IMR-90 (cell line): ENCODE results near the gene PRKAG2.

Experiments used
- BHLHE40 ChIP-seq: fragments of 150-350 bp; IDR thresholded peaks from 2 replicates; pipeline ENCODE4 v1.6.1; 2016; ENCODE audit warnings: mild to moderate bottlenecking, low read depth, low read length
- CHD1 ChIP-seq: IDR thresholded peaks from 2 replicates; pipeline ENCODE4 v1.6.1; 2012; ENCODE audit warnings: low read depth, low read length, improper control_type of control experiment
- CTCF ChIP-seq: conservative IDR thresholded peaks from 2 replicates; pipeline ENCODE4 v1.5.1; 2012; ENCODE audit warnings: mild to moderate bottlenecking, low read depth, low read length, improper control_type of control experiment
- FOS ChIP-seq: fragments of 150-350 bp; IDR thresholded peaks from 2 replicates; pipeline ENCODE4 v1.6.1; 2016; ENCODE audit warnings: low read depth, low read length
- MAFK ChIP-seq: IDR thresholded peaks from 2 replicates; pipeline ENCODE4 v1.6.1; 2012; ENCODE audit warnings: low read depth, low read length, improper control_type of control experiment
- MAZ ChIP-seq: IDR thresholded peaks from 2 replicates; pipeline ENCODE4 v1.6.1; 2012; ENCODE audit warnings: low read depth, mild to moderate bottlenecking, low read length, improper control_type of control experiment, moderate library complexity, borderline replicate concordance
- MXI1 ChIP-seq: IDR thresholded peaks from 2 replicates; pipeline ENCODE4 v1.6.1; 2012; ENCODE audit warnings: low read depth, mild to moderate bottlenecking, low read length, moderate library complexity, borderline replicate concordance
- NFE2L2 ChIP-seq: fragments of 150-350 bp; IDR thresholded peaks from 2 replicates; pipeline ENCODE4 v1.6.1; 2016; ENCODE audit warnings: low read depth, mild to moderate bottlenecking, low read length
- POLR2A ChIP-seq: IDR thresholded peaks from 2 replicates; pipeline ENCODE4 v1.6.1; 2012; ENCODE audit warnings: mild to moderate bottlenecking, low read depth, low read length
- RAD21 ChIP-seq: IDR thresholded peaks from 2 replicates; pipeline ENCODE4 v1.6.1; 2012; ENCODE audit warnings: low read length, improper control_type of control experiment
- RCOR1 ChIP-seq: IDR thresholded peaks from 2 replicates; pipeline ENCODE4 v1.6.1; 2012; ENCODE audit warnings: mild to moderate bottlenecking, low read length, improper control_type of control experiment; ENCODE audit not compliant: insufficient replicate concordance
- RFX5 ChIP-seq: IDR thresholded peaks from 2 replicates; pipeline ENCODE4 v1.8.0; 2012; ENCODE audit warnings: low read depth, mild to moderate bottlenecking, low read length, moderate library complexity
- SMC3 ChIP-seq: fragments of 150-350 bp; IDR thresholded peaks from 2 replicates; pipeline ENCODE4 v1.6.1; 2016; ENCODE audit warnings: low read depth, mild to moderate bottlenecking, antibody characterized with exemption, low read length, moderate library complexity
- USF2 ChIP-seq: fragments of 150-350 bp; IDR thresholded peaks from 2 replicates; pipeline ENCODE4 v1.6.1; 2017; ENCODE audit warnings: mild to moderate bottlenecking, antibody characterized with exemption, low read length, low read depth

- TF ChIP-seq CTCF (no peak), SMC3 (no peak), POLR2A (no peak), RAD21 (no peak), BHLHE40 (no peak), RFX5 (no peak), MXI1 (no peak), USF2 (no peak), RCOR1 (no peak), NFE2L2 (no peak), MAZ (no peak), FOS (no peak), MAFK (no peak), CHD1 (no peak)
These were observed 26.3 kb downstream of the PRKAG2 start for GRCh38 chr7:151850491-151851124.
